T-helper 2 cell treated with Interferon-gamma antibody and Interleukin-4, amounts not matched to agents 100 ng/mL and 5 ng/mL, for 36 hours (primary cell): ENCODE data around the gene SNX17. TPM values are rescaled to one million over a fixed set of nuclear protein-coding genes. Genes with fewer than 3 reads are reported as not detected.

Experiments
- intact Hi-C: fragments of 100-400 bp; cut with micrococcal nuclease; formaldehyde crosslinking; loops from one replicate; pipeline ENCODE4 v1.15.1; 2023
- total RNA-seq: library from RNA; stranded (reverse); gene quantifications from 2 replicates; pipeline ENCODE4 v1.2.3, GENCODE V29; 2022

SNX17 gene
- total RNA-seq, 1 donor from 2014 or later: 116 TPM

DNA sequence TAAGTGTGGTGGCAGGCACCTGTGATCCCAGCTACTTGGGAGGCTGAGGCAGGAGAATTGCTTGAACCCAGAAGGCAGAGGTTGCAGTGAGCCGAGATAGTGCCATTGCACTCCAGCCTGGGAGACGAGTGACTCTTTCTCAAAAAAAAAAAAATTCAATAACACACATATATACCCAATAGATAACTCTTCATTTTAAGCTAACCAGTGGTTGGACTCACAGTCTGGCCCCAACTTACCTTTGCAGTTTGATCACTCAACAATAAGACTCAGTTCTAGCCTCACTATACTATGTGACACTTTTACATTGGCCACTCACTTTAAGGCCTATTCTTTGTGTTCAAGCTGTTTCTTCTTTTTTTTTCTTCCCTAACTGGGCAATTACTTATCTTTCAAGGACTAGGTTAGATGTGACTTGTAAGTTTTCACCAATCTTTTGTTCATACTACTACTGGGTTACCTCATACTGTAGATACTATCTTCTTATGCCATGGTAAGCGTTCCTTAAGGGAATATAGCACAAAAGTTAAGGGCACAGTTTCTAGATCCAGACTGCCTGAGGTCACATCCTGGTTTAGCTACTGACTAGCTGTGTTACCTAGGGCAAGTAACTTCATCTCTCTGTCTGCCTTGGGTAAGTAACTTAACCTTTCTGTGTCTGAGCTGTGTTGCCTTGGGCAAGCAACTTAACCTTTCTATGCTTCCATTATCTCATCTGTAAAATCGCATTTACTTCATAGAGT lies 7.6 kb upstream of the SNX17 start:
- intact Hi-C loops: no loop called here

GRCh38 chr2:27363933-27364332 lies 6.5 kb upstream of the SNX17 start:
- intact Hi-C loops: no loop called here

DNA sequence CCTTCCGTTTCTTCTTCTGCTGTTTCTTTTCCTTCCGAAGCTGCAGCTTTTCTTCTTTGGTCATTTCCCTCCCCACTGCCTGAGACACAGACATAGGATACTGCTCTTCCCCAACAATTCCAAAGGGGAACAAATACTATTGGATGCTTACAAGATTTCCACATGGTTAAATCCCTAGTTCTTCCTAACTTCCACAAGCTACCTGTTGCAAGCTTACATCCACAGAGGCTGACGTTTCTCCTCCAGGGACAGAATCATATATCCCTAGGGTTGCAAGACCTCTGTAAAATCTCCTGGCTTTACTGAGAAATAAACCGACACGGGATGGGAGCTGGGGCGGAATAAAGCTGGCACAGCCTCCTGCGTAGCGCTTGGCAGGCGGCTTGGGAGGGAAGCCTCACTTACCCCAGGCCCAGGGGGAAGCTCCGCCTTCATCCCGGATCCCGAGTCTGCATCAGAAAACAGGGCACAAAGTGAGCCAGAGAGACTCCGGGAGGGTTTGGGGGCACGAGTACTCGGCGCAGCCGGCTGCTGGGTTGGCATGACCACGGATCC lies 868 bp upstream of the SNX17 start:
- intact Hi-C loops: loop anchor here (1.0 to 2.0 kb wide), 10 partner anchors 11 to 293 kb away; partner anchors contain the start of genes ATRAID, GTF3C2, IFT172 and KHK

GRCh38 chr2:27370816-27371620 lies 602 bp downstream of the SNX17 start:
- intact Hi-C loops: loop anchor here (1.0 to 2.0 kb wide), 10 partner anchors 9 to 292 kb away; partner anchors contain the start of genes ATRAID, GTF3C2, IFT172 and KHK

DNA sequence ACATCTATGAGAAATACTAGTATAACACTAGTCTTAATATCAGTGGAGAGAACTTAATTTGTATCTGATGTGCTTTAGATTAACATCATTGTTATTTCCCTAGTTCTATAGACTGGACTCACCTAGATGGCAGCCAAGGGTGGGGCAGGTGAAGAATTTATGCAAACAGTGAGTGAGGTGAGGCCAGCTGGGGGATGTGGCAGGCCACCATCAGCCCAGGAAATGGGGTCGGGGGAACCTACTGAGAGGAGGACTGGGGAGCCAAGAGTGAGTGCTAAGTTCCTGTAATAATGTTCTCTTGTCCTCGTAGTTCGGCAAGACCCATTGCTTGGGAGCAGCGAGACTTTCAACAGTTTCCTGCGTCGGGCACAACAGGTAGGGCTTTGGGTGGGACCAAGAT lies 2.5 kb downstream of the SNX17 start:
- intact Hi-C loops: no loop called here

GRCh38 chr2:27373567-27373966 lies 3.2 kb downstream of the SNX17 start:
- intact Hi-C loops: no loop called here

- intact Hi-C loops: no loop called here
Measured at GRCh38 chr2:27375513-27376099, 5.2 kb downstream of the SNX17 start.

GRCh38 chr2:27376151-27376865 lies 5.9 kb downstream of the SNX17 start:
- intact Hi-C loops: no loop called here

DNA sequence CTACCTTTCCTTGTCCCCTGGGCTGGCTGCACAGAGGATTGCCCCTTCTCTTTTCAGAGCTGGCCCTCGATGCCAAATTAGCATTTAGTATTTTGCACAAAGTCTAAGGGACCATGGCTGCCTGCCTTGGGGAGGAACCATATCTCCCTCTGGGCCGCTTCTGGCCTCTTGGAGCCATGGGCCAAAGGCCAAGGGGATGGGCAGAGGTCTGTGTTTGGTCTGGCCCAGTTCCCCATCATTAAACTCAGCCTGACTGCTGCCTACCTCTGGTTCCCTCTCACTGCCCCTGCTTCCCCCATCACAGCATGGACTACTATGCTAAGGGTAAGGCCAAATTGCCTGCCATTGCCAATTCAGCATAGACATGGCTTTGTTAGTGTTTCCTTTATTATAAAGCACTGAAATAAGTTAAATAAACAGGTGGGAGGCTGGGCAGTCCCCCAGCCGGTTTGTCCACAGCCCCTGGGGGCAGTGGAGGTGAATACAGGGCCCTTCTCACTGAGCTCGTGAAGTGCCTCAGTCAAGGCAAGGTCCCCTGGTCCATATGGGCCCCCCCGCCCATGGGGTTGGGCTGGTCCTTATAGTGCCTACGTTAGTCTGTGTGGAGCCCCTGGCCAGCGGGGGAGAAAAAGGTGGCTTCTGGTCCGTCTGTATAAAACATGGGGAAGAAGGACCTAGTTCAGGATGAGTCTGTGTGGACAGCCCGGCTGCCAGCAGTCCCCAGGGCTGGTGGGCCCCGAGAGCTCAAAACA lies 6.6 kb downstream of the SNX17 start:
- intact Hi-C loops: no loop called here

- intact Hi-C loops: no loop called here
Measured at GRCh38 chr2:27377618-27378095, 7.2 kb downstream of the SNX17 start.

DNA sequence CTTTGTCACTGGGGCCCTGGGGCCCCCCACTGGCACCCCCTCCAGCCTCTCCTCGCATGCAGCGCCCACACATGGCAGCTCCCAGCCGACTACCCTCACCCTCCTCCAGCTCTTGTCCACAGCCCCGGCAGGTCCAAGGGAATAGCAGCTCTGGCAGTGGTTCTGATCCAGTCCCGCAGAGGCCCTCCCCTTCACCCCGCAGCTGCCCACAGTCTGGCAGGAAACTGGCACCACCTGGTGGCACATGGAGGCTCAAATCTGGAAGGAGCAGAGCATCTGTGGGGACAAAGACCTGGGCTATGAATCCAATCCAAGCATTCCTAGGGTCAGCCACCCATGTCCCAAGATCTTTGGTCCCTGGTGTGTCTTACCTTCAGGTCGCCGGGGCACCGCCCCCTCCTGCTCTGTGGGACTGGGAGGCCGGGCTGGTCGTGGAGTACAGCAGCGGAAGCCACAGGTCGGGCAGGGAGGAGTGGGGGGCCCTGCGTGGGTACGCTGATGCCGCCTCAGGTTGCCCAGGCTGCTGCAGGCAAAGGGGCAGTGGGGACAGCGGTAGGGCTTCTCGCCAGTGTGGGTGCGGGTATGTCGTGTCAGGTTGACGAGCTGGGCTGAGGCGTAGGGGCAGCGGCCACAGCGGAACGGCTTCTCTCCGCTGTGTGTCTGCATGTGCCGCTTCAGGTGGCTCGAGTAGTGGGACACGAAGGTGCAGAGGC lies 7.8 kb downstream of the SNX17 start:
- intact Hi-C loops: no loop called here

- intact Hi-C loops: no loop called here
Measured at GRCh38 chr2:27378809-27379290, 8.4 kb downstream of the SNX17 start.

DNA sequence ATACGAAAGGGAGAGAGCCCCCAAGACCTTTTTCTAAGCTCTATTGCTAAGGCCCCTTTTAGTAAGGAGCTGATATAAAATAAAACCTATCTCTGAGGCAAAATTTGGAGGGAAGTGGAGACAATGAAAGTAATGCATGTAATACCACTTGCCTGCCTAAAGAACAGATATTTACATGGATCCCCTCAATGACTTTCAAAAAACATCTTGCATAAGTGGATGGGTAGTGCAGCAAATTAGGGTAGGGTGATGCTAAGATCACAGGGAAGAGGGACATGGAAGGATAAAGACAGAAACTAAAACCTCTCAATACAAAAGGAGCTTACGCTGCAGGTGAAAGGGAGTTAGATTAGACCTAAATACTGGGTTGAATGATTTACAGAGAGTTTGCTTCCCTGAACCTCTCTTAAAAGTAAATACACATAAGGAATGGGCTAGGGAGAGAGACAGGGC lies 9.0 kb downstream of the SNX17 start:
- intact Hi-C loops: no loop called here

DNA sequence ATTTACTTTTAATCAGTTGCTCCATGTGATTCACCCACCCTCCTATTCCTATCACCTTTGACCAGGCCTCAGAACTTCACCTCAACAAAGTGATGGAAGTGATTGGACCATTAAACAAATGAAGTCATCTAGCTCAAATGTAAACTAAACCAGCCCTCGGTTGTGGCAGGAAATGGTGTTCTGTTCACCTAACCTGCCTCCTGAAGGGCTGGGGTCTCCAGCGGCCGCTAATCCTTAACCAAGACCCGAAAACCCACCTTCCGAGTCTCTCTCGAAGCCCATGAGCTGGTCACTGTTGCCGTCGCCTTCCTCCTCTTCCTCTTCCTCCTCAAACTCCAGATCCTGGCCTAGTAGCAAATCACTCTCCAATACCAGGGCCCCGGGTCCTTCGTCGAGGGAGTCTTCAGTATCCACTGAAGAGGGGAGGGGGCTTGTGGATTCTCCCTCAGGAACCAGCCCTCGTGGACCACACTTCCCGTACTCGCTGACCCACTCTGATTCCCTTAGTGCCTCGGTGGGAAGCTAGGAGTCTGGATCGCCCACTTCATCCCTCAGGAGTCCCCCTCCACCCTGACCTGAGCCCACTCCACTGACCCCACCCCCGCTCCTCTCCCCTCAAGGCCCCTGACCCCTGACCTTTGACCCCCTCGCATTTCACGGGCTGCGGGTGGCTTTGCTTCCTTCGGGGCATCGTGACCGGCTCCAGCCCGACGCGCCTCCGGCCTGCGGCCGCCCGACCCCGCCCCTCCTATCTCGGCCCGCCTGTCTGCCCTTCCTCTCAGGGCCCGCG lies 9.6 kb downstream of the SNX17 start:
- intact Hi-C loops: loop anchor here (1.0 kb wide), 4 partner anchors 10 to 48 kb away; partner anchors contain the start of genes EIF2B4, GTF3C2, NRBP1 and PPM1G

- intact Hi-C loops: loop anchor here (1.0 kb wide), 4 partner anchors 11 to 47 kb away; partner anchors contain the start of genes EIF2B4, GTF3C2, NRBP1 and PPM1G
Measured at GRCh38 chr2:27380626-27381545, 10.5 kb downstream of the SNX17 start, which contains the start of gene ZNF513. ZNF513 (minus strand) TSS chr2:27380734; CDS start chr2:27380526, 208 bp downstream.

DNA sequence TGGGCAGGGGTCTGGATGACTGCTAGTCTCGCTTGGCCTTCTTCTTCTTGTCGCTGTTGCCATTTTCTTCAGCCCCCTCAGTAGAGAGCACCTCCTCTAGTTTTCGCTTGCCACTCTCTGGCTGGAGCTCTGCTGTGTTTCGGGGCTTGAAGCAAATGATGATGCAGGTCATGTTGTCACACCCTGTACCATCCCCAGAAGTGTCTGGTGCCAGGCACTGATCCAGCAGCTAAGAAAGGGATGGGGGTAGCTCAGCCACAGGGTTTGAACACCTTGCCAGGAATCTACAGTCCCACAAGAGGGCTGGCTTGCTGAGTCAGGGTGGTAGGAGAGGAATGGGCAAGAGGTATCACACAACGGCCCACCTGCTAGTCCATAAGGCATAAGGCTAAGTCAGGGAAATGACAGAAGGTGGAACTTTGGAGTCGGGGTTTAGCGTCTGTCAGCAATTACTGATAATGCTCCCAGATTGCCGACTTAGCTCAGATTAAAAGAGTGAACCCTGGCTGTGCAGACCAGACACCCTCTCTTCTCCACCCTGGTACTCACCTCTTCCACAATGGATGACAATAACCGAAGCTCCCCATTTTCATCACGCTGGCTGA lies 11.3 kb downstream of the SNX17 start:
- intact Hi-C loops: no loop called here
